ENCODE results near the gene CPLANE1.

DNA sequence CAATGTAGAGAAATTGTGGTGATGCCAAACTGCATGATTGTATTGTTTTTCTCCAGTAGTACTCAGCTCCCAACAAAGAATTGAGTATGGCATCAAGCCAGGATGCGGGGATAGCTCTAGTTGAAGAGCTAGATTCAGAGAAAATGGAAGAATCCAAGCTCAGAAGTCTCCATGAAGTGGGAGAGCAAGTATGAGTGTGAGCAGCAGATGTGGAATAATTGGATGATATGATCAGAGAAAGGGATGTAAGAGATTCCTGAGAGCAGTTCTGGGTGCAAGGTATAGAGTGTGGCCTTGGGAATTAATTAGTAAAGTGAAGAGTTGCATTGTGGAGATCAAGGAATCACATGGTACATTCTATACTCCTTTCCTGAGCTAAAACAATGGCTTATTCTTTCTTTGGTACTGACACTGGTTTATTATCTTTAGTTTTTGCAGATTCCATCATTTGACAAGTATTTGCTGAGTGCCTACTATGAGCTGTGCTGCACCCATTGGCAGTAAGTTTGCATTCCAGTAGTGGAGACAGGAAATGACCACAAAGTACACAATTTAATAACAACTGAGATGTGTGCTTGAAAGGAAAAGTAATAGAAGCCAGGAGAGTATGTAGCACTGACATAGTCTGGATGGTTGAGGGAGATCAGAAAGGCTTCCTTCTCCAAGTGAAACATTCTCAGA is 177.1 kb downstream of the CPLANE1 start:
- TF ChIP-seq, protein P1, sequence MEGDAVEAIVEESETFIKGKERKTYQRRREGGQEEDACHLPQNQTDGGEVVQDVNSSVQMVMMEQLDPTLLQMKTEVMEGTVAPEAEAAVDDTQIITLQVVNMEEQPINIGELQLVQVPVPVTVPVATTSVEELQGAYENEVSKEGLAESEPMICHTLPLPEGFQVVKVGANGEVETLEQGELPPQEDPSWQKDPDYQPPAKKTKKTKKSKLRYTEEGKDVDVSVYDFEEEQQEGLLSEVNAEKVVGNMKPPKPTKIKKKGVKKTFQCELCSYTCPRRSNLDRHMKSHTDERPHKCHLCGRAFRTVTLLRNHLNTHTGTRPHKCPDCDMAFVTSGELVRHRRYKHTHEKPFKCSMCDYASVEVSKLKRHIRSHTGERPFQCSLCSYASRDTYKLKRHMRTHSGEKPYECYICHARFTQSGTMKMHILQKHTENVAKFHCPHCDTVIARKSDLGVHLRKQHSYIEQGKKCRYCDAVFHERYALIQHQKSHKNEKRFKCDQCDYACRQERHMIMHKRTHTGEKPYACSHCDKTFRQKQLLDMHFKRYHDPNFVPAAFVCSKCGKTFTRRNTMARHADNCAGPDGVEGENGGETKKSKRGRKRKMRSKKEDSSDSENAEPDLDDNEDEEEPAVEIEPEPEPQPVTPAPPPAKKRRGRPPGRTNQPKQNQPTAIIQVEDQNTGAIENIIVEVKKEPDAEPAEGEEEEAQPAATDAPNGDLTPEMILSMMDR (IDR thresholded peaks at IDR 0.05) = no peak
- no peak for TF ChIP-seq POLR2AphosphoS5 (IDR thresholded peaks at IDR 0.05)
